Fibroblast of mammary gland (primary cell): ENCODE results near the gene SPRED2.

Experiments used
- DNase-seq: peaks from one replicate; pipeline ENCODE4 v3.0.0-alpha.2; 2010; ENCODE audit warnings: low read depth
- H3K4me3 ChIP-seq: 2 replicates; pipeline ENCODE4 v1.5.1; 2011; ENCODE audit warnings: low read depth, mild to moderate bottlenecking, low read length, moderate library complexity; ENCODE audit not compliant: control insufficient read depth
- CTCF ChIP-seq: conservative IDR thresholded peaks from 2 replicates; pipeline ENCODE4 v1.5.1; 2011; ENCODE audit warnings: low read depth, low read length, inconsistent platforms; ENCODE audit not compliant: control insufficient read depth, insufficient read depth

SPRED2 gene

GRCh38 chr2:65264821-65265670 is 167.4 kb downstream of the SPRED2 start:
- TF ChIP-seq CTCF: peak; percentile 66
- DNase-seq: peak; percentile 90

GRCh38 chr2:65263986-65264385 is 168.4 kb downstream of the SPRED2 start:
- no peak overlapping the region for H3K4me3 ChIP-seq
- no peak for DNase-seq
- TF ChIP-seq CTCF: no peak

More at GRCh38 chr2:65264821-65265670, 167.4 kb downstream of the SPRED2 start:
- no peak overlapping the region for H3K4me3 ChIP-seq

GRCh38 chr2:65263262-65263661 is 169.1 kb downstream of the SPRED2 start:
- no peak overlapping the region for H3K4me3 ChIP-seq
- no peak for TF ChIP-seq CTCF
- peak; percentile 27 for DNase-seq

GRCh38 chr2:65261676-65262075 is 170.7 kb downstream of the SPRED2 start:
- no peak for TF ChIP-seq CTCF
- DNase-seq: no peak
- H3K4me3 ChIP-seq: no peak overlapping the region
